Kidney epithelial cell (primary cell): ENCODE data around the gene SPHK2. TPM values are rescaled to one million over a fixed set of nuclear protein-coding genes. Genes with fewer than 3 reads are reported as not detected.

Experiments used
- DNase-seq: peaks from one replicate; pipeline ENCODE4 v3.0.0-alpha.2; 2010; ENCODE audit warnings: low read depth
- H3K27me3 ChIP-seq: 2 replicates; pipeline ENCODE4 v1.6.0; 2011; ENCODE audit warnings: low read length; ENCODE audit not compliant: control insufficient read depth, insufficient read depth
- H3K36me3 ChIP-seq: 2 replicates; pipeline ENCODE4 v1.5.1; 2011; ENCODE audit warnings: low read length; ENCODE audit not compliant: control insufficient read depth, insufficient read depth
- H3K4me3 ChIP-seq: 2 replicates; pipeline ENCODE4 v1.5.1; 2011; ENCODE audit warnings: low read depth, mild to moderate bottlenecking, control low read depth, low read length
- CTCF ChIP-seq: IDR thresholded peaks from 2 replicates; pipeline ENCODE4 v1.5.1; 2011; ENCODE audit warnings: mild to moderate bottlenecking, moderate library complexity, low read length, control low read depth, inconsistent platforms; ENCODE audit not compliant: insufficient read depth, poor library complexity, severe bottlenecking
- total RNA-seq: library from RNA; depleted of rRNA; stranded (reverse); fragments of >200 nt; gene quantifications from 2 replicates; pipeline ENCODE4 v1.2.3, GENCODE V29; 2015

Gene SPHK2
- total RNA-seq, 1 donor from 2014 or later, result 27.9 TPM

- Histone ChIP-seq H3K27me3 (no peaks in the 10 kb centered on the region), H3K4me3 (no peak overlapping the region), H3K36me3 (no peaks in the 10 kb centered on the region)
- DNase-seq, result no peak
- no peak for TF ChIP-seq CTCF
Measured at GRCh38 chr19:48663667-48664066, 44.4 kb downstream of the SPHK2 start.

DNA sequence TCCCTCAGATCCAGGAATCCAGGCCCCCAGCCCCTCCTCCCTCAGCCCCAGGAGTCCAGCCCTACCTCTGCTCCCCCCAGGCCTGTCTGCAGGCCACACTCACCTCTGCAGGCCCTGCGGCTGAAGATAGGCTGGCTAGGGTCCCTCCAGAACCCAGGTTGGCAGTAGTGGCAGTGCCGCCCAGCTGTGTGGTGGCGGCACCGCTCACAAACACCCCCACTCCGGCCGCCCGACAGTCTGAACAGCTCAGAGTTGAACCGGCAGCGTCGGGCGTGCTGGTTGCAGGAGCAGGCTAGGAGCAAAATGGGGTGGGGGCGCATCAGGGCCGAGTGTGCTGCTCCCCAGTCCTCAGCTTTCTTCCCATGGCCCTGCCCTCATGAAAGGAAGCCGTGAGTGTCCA, 45.2 kb downstream of the SPHK2 start:
- no peak for DNase-seq

DNA sequence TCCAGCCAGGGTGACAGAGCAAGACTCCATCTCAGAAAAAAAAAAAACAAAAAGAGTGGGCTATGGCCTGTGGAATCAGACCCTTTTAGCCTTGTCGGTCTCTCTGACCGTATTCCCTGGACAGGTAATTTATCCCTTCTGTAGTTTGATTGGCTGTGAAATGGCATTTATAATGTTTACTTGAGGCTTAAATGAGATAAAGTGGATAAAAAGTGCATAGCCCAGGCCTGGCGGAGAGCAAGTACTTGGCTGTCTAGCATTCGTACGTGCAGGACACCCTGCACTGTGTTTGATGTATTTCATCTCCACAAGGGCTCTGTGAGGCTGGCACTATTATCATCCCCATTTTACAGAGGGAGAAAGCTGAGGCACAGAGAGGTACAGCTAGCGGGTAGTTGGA, 46.5 kb downstream of the SPHK2 start:
- no peak overlapping the region for H3K4me3 ChIP-seq
- no peak for TF ChIP-seq CTCF

More for the DNA sequence above, 45.2 kb downstream of the SPHK2 start:
- H3K36me3 ChIP-seq, result no peaks in the 10 kb centered on the region
- H3K27me3 ChIP-seq, result no peaks in the 10 kb centered on the region
- TF ChIP-seq CTCF, result no peak
- H3K4me3 ChIP-seq, result no peak overlapping the region

DNA sequence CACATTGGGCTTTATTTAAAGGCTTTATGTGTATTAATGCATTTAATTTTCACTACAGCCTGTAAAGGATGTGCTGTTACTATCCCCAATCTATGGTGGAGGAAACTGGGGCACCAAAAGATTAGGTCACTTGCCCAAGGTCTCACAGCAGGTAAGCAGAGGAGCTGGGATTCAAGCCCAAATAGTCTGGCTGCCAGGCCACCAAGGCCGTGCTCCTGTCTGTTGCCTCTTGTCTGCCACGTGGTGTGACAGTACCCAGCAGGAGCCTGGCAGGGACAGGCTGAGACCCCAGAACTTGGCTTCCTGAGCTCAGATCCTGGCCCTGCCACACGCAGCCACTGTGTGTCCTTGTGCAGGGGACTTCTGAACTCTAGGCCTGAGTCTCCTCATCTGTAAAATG, 49.0 kb downstream of the SPHK2 start:
- Histone ChIP-seq H3K27me3 (no peaks in the 10 kb centered on the region), H3K4me3 (no peak overlapping the region), H3K36me3 (no peaks in the 10 kb centered on the region)
- TF ChIP-seq CTCF, result no peak
- no peak for DNase-seq

More for the DNA sequence above, 46.5 kb downstream of the SPHK2 start:
- Histone ChIP-seq H3K27me3 (no peaks in the 10 kb centered on the region), H3K36me3 (no peaks in the 10 kb centered on the region)
- no peak for DNase-seq

GRCh38 chr19:48668761-48669160, 49.5 kb downstream of the SPHK2 start:
- no peak for TF ChIP-seq CTCF
- no peak for DNase-seq

DNA sequence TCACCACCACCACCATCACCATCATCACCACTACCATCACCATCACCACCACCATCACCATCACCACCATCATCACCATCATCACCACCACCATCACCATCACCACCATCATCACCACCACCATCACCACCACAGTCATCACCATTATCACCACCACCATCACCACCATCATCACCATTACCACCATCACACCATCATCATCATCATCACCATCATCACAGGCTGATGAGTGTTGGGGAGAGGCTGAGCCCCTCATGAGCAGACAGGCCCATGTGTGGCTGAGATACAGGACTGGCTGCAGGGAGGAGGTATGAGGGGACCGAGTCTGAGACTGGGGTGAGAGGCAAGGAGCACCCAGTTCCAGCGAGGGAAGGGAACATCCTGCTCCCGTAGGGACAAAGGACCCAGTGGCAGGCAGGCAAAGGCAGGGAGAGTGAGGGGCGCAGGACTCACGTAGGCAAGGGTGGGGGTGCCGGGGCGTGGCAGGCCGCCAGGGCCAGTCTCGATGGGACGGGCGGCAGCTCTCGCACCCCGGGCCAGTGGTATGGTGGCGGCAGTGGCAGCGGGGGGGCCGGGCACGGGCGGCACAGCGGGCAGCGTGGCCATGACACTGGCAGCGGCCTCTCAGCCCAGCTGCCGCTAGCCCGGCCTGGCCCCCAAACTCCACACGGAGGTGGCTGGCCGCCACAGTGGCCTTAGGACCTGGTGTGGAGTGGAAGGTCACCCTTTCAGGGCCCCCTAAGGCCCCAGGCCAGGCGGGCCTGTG, 50.8 kb downstream of the SPHK2 start:
- DNase-seq, result no peak
- H3K36me3 ChIP-seq, result no peaks in the 10 kb centered on the region
- no peak for TF ChIP-seq CTCF
- no peak overlapping the region for H3K4me3 ChIP-seq
- no peaks in the 10 kb centered on the region for H3K27me3 ChIP-seq

More at GRCh38 chr19:48668761-48669160, 49.5 kb downstream of the SPHK2 start:
- Histone ChIP-seq H3K36me3 (no peaks in the 10 kb centered on the region), H3K27me3 (no peaks in the 10 kb centered on the region), H3K4me3 (no peak overlapping the region)
